ENCODE results near the gene TTC33.

- no peak for TF ChIP-seq EZH2phosphoT487 (IDR thresholded peaks at IDR 0.05; ENCODE audit: insufficient read depth, low read depth)
- no peak for TF ChIP-seq EZH2 (IDR thresholded peaks at IDR 0.05; ENCODE audit: insufficient read depth, poor library complexity, severe bottlenecking)
Measured at GRCh38 chr5:40600383-40600782, 155.4 kb downstream of the TTC33 start.

Data from GM23248 (cell line).